ENCODE measurements around the gene PACS1. TPM values are rescaled to one million over a fixed set of nuclear protein-coding genes. Genes with fewer than 3 reads are reported as not detected.

PACS1 gene
- total and polyA plus RNA-seq, 8 donors = 50.7 to 57.5 (median 54.9) TPM

- intact Hi-C loops (cut with DNase I) = no loop called here
- TF ChIP-seq CTCF (IDR thresholded peaks at IDR 0.05) = no peak
- Histone ChIP-seq H3K9me3 (no peaks in the 10 kb centered on the region), H3K27ac (no peak within 1 kb of the TSS), H3K27me3 (peaks cover 0 to 14% of the 10 kb centered on the region in 2 donors), H3K4me3 (peak within 1 kb of the TSS in 1 of 2 donors; percentile 21), H3K36me3 (peaks cover 0 to 44% of the 10 kb centered on the region in 2 donors), H3K4me1 (peaks cover 3 to 27% of the 10 kb centered on the region in 2 donors)
- peak; percentile 55 for ATAC-seq
- DNase-seq = peak in 2 of 4 donors; percentile 42 to 86
Measured at GRCh38 chr11:66277471-66278362, 207.6 kb downstream of the PACS1 start, which contains the start of gene CNIH2. TSS of gene CNIH2 (plus strand) at chr11:66278175. CDS start at chr11:66278457, 282 bp downstream.

GRCh38 chr11:66278363-66279091 lies 208.5 kb downstream of the PACS1 start:
- no peak overlapping the region for H3K4me3 ChIP-seq

GRCh38 chr11:66279092-66279734 lies 209.1 kb downstream of the PACS1 start:
- H3K9me3 ChIP-seq = no peaks in the 10 kb centered on the region
- ATAC-seq = no peak
- peaks cover 0 to 14% of the 10 kb centered on the region in 2 donors for H3K27me3 ChIP-seq
- intact Hi-C loops (cut with DNase I) = no loop called here
- peaks cover 3 to 31% of the 10 kb centered on the region in 2 donors for H3K4me1 ChIP-seq
- TF ChIP-seq CTCF (IDR thresholded peaks at IDR 0.05) = no peak
- H3K36me3 ChIP-seq = peaks cover 0 to 37% of the 10 kb centered on the region in 2 donors
- DNase-seq = no peak
- no peak overlapping the region for H3K27ac ChIP-seq
- H3K4me3 ChIP-seq = no peak overlapping the region

More at GRCh38 chr11:66278363-66279091, 208.5 kb downstream of the PACS1 start:
- H3K9me3 ChIP-seq = no peaks in the 10 kb centered on the region
- peaks cover 3 to 31% of the 10 kb centered on the region in 2 donors for H3K4me1 ChIP-seq
- peaks cover 0 to 37% of the 10 kb centered on the region in 2 donors for H3K36me3 ChIP-seq
- H3K27ac ChIP-seq = no peak overlapping the region
- intact Hi-C loops (cut with DNase I) = no loop called here
- ATAC-seq (no peak), DNase-seq (no peak)
- TF ChIP-seq CTCF (IDR thresholded peaks at IDR 0.05) = no peak
- H3K27me3 ChIP-seq = peaks cover 0 to 14% of the 10 kb centered on the region in 2 donors

GRCh38 chr11:66280428-66280827 lies 210.4 kb downstream of the PACS1 start:
- Histone ChIP-seq H3K27me3 (peaks cover 0 to 14% of the 10 kb centered on the region in 2 donors), H3K36me3 (peaks cover 0 to 37% of the 10 kb centered on the region in 2 donors), H3K4me3 (no peak overlapping the region), H3K4me1 (peaks cover 3 to 31% of the 10 kb centered on the region in 2 donors), H3K9me3 (no peaks in the 10 kb centered on the region), H3K27ac (no peak overlapping the region)
- ATAC-seq (no peak), DNase-seq (no peak)
- no peak for TF ChIP-seq CTCF (IDR thresholded peaks at IDR 0.05)
- intact Hi-C loops (cut with DNase I) = no loop called here
